ENCODE data around the gene HSPA12A.

Gene HSPA12A

DNA sequence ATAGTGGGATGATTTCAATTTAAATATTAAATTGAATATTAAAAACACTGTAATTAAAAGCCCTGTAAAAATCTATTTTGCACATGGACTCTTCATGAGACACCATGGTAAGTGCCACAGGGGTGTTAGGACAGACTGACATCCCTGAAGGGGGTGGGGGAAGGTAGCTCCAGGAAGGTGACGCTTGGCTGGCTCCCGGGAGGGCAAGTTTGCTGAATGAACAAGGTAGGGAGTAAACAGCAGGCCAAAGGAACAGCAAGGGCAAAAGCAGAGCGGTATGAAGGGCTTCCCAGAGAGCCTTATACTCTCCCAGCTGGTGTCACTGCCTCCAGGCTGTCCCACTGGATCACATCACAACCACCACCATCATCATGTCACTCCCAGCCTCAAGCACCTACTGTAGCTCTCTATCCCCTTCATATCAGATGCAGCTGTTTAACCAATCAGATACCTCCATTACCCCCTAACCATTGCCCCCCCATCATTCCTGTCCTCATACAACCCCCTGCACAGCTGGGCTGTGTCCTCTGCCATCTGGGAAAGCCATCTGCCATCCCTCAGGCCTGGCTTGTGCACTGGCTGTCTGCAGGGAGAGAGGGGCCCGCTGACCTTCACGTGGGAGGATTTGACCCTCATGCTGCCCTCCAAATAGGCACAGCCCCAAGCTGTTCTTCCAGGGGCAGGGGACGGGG, 19.5 kb downstream of the HSPA12A start:
- peak in 1 of 2 donors; percentile 55 for DNase-seq
- intact Hi-C loops (cut with DNase I; ENCODE audit: low total_unique reads) = no loop called here
- Histone ChIP-seq H3K4me3 (no peak overlapping the region), H3K9me3 (no peaks in the 10 kb centered on the region), H3K4me1 (no peaks in the 10 kb centered on the region), H3K27me3 (no peaks in the 10 kb centered on the region), H3K27ac (no peak overlapping the region), H3K36me3 (no peaks in the 10 kb centered on the region)
- no peak for TF ChIP-seq CTCF (IDR thresholded peaks at IDR 0.05)

GRCh38 chr10:116721547-116722392, 20.6 kb downstream of the HSPA12A start:
- TF ChIP-seq CTCF (IDR thresholded peaks at IDR 0.05) = no peak
- Histone ChIP-seq H3K4me1 (peaks cover 0 to 9% (median 0%) of the 10 kb centered on the region in 4 donors), H3K9me3 (no peaks in the 10 kb centered on the region), H3K27me3 (no peaks in the 10 kb centered on the region), H3K4me3 (no peak overlapping the region), H3K36me3 (no peaks in the 10 kb centered on the region), H3K27ac (no peak overlapping the region)
- peak in 1 of 2 donors; percentile 16 for DNase-seq
- intact Hi-C loops (cut with DNase I; ENCODE audit: low total_unique reads) = no loop called here

GRCh38 chr10:116720668-116721546, 21.5 kb downstream of the HSPA12A start:
- intact Hi-C loops (cut with DNase I; ENCODE audit: low total_unique reads) = no loop called here
- DNase-seq = peak in 1 of 2 donors; percentile 25
- no peaks in the 10 kb centered on the region for H3K27me3 ChIP-seq
- no peaks in the 10 kb centered on the region for H3K9me3 ChIP-seq
- no peak overlapping the region for H3K4me3 ChIP-seq
- peaks cover 0 to 18% (median under 1%) of the 10 kb centered on the region in 4 donors for H3K4me1 ChIP-seq
- no peak overlapping the region for H3K27ac ChIP-seq
- TF ChIP-seq CTCF (IDR thresholded peaks at IDR 0.05) = no peak
- no peaks in the 10 kb centered on the region for H3K36me3 ChIP-seq

- Histone ChIP-seq H3K27me3 (no peaks in the 10 kb centered on the region), H3K36me3 (no peaks in the 10 kb centered on the region), H3K4me1 (peaks cover 0 to 22% (median 2%) of the 10 kb centered on the region in 4 donors), H3K27ac (no peak overlapping the region), H3K9me3 (no peaks in the 10 kb centered on the region), H3K4me3 (no peak overlapping the region)
- intact Hi-C loops (cut with DNase I; ENCODE audit: low total_unique reads) = no loop called here
- no peak for TF ChIP-seq CTCF (IDR thresholded peaks at IDR 0.05)
- DNase-seq = peak in 1 of 2 donors; percentile 39
Measured at GRCh38 chr10:116720241-116720643, 22.1 kb downstream of the HSPA12A start.

- intact Hi-C loops (cut with DNase I; ENCODE audit: low total_unique reads) = no loop called here
- Histone ChIP-seq H3K36me3 (no peaks in the 10 kb centered on the region), H3K4me3 (no peak overlapping the region), H3K4me1 (peaks cover 0 to 22% (median 2%) of the 10 kb centered on the region in 4 donors), H3K27me3 (no peaks in the 10 kb centered on the region), H3K9me3 (no peaks in the 10 kb centered on the region), H3K27ac (no peak overlapping the region)
- DNase-seq = no peak
- no peak for TF ChIP-seq CTCF (IDR thresholded peaks at IDR 0.05)
Measured at GRCh38 chr10:116719804-116720203, 22.6 kb downstream of the HSPA12A start.
